ENCODE data around the gene DNAJA4.

DNA sequence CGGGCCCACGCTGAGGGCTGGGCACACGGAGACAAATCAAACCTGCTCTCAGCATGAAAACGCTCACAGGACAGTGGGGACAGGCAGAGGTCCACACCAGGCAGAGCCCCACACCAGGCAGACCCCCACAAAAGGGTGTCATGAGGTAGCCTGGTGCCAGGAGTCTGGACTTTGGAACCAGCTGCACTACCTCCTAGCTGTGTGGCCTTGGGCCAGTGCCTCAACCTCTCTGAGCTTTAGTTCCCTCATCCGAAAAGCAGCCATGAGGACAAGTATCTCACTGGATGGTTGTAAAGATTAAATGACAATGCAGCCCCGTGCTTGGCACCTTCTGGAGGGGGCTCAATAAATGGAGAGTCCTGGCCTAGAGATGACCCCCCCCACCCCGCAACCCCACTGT lies 59.3 kb downstream of the DNAJA4 start:
- TF ChIP-seq, protein P1, sequence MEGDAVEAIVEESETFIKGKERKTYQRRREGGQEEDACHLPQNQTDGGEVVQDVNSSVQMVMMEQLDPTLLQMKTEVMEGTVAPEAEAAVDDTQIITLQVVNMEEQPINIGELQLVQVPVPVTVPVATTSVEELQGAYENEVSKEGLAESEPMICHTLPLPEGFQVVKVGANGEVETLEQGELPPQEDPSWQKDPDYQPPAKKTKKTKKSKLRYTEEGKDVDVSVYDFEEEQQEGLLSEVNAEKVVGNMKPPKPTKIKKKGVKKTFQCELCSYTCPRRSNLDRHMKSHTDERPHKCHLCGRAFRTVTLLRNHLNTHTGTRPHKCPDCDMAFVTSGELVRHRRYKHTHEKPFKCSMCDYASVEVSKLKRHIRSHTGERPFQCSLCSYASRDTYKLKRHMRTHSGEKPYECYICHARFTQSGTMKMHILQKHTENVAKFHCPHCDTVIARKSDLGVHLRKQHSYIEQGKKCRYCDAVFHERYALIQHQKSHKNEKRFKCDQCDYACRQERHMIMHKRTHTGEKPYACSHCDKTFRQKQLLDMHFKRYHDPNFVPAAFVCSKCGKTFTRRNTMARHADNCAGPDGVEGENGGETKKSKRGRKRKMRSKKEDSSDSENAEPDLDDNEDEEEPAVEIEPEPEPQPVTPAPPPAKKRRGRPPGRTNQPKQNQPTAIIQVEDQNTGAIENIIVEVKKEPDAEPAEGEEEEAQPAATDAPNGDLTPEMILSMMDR (IDR thresholded peaks at IDR 0.05), result no peak
- TF ChIP-seq EP300 (IDR thresholded peaks at IDR 0.05) (no peak), POLR2A (IDR thresholded peaks at IDR 0.05) (no peak)
